ENCODE data around the gene SVIL. TPM values are rescaled to one million over a fixed set of nuclear protein-coding genes. Genes with fewer than 3 reads are reported as not detected.

SVIL gene
- total RNA-seq, 1 experiment from 2014 or later, result 147 TPM

GRCh38 chr10:29411666-29412315, 223.0 kb downstream of the SVIL start:
- H3K36me3 Mint-ChIP-seq (ENCODE audit: insufficient read depth, unreplicated experiment), result peaks cover 15% of the 10 kb centered on the region
- H3K27ac Mint-ChIP-seq (ENCODE audit: unreplicated experiment), result no peak overlapping the region
- BruUV-seq (replicated peaks), result no TSS peak
- no peak for TF ChIP-seq CTCF (IDR thresholded peaks at IDR 0.05; ENCODE audit: unreplicated experiment)
- DNase-seq, result no peak
- H3K4me3 Mint-ChIP-seq (ENCODE audit: low read depth, unreplicated experiment), result no peak overlapping the region
- intact Hi-C loops (cut with micrococcal nuclease; ENCODE audit: unreplicated experiment), result no loop called here
- no peaks in the 10 kb centered on the region for H3K27me3 Mint-ChIP-seq (ENCODE audit: unreplicated experiment)
- H3K4me1 Mint-ChIP-seq (ENCODE audit: low read depth, unreplicated experiment), result no peaks in the 10 kb centered on the region
- CTCF ChIA-PET, result interaction anchor here (0.7 kb wide), 1 partner anchor 1871 kb away, joined by 3 read pairs; no protein-coding TSS in a partner anchor
- no peaks in the 10 kb centered on the region for H3K9me3 Mint-ChIP-seq (ENCODE audit: low read depth, unreplicated experiment)

- peak; percentile 70 for DNase-seq
- intact Hi-C loops (cut with micrococcal nuclease; ENCODE audit: unreplicated experiment), result no loop called here
- Mint-ChIP-seq H3K9me3 (ENCODE audit: low read depth, unreplicated experiment) (no peaks in the 10 kb centered on the region), H3K36me3 (ENCODE audit: insufficient read depth, unreplicated experiment) (peaks cover 15% of the 10 kb centered on the region), H3K27me3 (ENCODE audit: unreplicated experiment) (no peaks in the 10 kb centered on the region), H3K4me3 (ENCODE audit: low read depth, unreplicated experiment) (peak overlapping the region; percentile 98), H3K4me1 (ENCODE audit: low read depth, unreplicated experiment) (no peaks in the 10 kb centered on the region), H3K27ac (ENCODE audit: unreplicated experiment) (peak overlapping the region; percentile 72)
- BruUV-seq (replicated peaks), result no TSS peak
- TF ChIP-seq CTCF (IDR thresholded peaks at IDR 0.05; ENCODE audit: unreplicated experiment), result no peak
- CTCF ChIA-PET, result no interaction called here
These were observed 225.3 kb downstream of the SVIL start for GRCh38 chr10:29409241-29410054.

- no peaks in the 10 kb centered on the region for H3K9me3 Mint-ChIP-seq (ENCODE audit: low read depth, unreplicated experiment)
- no peak for TF ChIP-seq CTCF (IDR thresholded peaks at IDR 0.05; ENCODE audit: unreplicated experiment)
- H3K27me3 Mint-ChIP-seq (ENCODE audit: unreplicated experiment), result no peaks in the 10 kb centered on the region
- DNase-seq, result no peak
- no TSS peak for BruUV-seq (replicated peaks)
- CTCF ChIA-PET, result no interaction called here
- intact Hi-C loops (cut with micrococcal nuclease; ENCODE audit: unreplicated experiment), result no loop called here
- peak overlapping the region; percentile 98 for H3K4me3 Mint-ChIP-seq (ENCODE audit: low read depth, unreplicated experiment)
- no peaks in the 10 kb centered on the region for H3K4me1 Mint-ChIP-seq (ENCODE audit: low read depth, unreplicated experiment)
- peaks cover 15% of the 10 kb centered on the region for H3K36me3 Mint-ChIP-seq (ENCODE audit: insufficient read depth, unreplicated experiment)
- peak overlapping the region; percentile 72 for H3K27ac Mint-ChIP-seq (ENCODE audit: unreplicated experiment)
These were observed 225.9 kb downstream of the SVIL start for GRCh38 chr10:29408847-29409240.

Small RNAs within 50 kb of the gene (microRNA-seq; reads per million reads assigned to microRNA genes)
- gene MIR604 (not detected), gene MIR938 (not detected)

Data from Calu3 (cell line).